Fibroblast of the conjunctiva (primary cell): ENCODE measurements around the gene ASPRV1.

Source experiments
- DNase-seq: peaks from one replicate; pipeline ENCODE4 v3.0.0-alpha.2; 2010; ENCODE audit warnings: low read depth

Gene ASPRV1

DNA sequence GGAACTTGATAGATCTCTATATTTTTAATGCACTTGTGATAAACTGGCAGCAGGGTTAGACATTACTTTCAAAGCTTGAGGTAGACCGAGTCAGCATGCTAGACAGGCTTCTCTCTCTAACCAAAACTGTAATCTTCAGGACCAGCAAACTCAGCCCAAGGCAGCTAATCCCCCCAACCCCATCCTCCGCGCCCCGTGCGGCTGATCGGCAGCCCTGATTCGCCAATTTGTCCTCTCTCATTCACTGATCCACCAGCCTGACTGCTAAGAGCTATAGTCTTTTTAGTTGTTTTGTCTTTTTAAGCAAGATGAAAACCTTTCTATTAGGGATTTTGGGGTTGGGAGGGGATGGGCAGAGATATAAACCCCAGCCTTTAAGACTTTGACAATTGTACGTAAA is 20.7 kb downstream of the ASPRV1 start:
- no peak for DNase-seq

DNA sequence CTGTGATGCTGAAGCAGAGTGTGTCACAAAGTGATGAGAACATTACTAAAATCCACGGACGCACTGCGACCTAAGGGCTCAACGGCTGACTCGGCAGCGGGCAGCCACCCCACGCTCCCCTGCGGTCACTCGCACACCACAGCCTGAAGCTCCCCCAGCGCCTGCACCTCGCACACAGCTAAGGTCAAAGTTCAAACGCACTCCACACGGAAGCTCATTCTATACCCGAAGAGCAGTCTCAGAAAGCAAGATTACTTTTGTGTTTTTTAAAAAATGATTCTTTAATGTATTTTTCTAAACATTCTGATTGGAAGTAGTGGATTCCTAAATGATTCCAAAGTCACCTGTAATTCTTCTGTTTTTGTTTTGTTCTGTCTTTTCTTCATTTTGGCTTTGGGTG is 21.7 kb downstream of the ASPRV1 start:
- DNase-seq, result no peak

- no peak for DNase-seq
Measured at GRCh38 chr2:69937968-69938367, 23.5 kb downstream of the ASPRV1 start.

DNA sequence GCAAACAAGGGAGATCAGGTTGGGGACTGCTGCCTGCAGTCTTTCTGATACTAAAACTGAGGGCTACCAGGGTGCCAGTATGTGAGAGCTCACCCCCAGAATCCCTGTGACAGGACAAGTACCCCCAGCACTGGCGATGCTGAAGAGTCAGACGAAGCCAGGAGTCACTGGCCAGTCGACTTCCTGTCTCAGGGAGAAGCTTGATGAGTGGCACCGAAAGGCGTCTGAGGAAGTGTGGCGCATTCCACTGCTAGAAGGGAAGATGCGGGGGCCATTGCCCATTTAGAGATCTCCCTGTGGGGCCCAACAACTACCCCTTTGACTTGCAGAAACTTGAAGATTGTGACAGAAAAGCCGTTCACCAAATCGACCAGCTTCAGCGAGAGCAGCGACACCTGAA is 24.5 kb downstream of the ASPRV1 start:
- DNase-seq, result no peak

DNA sequence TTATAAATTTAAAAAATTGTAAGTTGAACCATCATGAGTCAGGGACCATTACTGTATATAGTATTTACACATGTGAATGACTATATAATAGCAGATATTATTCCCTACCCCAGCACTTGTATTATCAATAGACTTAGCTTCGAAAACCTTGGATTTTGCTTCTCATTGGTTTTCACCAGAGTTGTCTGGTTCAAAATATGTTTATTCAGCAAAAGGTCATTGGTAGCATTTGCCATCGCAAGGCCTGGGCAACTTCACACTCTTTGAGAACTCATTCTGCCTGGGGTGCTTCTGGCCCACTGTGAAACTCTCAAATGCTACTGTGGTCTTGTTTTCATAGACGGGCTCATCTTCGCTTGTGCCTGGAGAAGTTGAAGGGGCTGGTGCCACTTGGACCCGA is 26.4 kb downstream of the ASPRV1 start:
- no peak for DNase-seq

DNA sequence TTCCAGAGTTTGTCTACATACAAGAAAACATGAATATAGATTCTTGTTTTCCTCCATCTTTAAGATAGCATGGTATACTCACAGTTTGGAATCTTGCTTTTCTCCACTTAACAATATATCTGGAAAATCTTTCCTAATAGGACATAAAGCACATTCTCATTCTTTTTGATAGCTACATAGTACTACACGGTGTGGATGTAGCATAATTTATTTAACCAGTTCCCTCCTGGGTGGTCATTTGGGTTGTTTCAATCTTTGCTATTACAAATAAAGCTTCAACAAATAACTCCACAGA is 26.9 kb downstream of the ASPRV1 start:
- DNase-seq, result no peak

GRCh38 chr2:69933839-69934613 is 27.4 kb downstream of the ASPRV1 start:
- DNase-seq, result peak; percentile 38

DNA sequence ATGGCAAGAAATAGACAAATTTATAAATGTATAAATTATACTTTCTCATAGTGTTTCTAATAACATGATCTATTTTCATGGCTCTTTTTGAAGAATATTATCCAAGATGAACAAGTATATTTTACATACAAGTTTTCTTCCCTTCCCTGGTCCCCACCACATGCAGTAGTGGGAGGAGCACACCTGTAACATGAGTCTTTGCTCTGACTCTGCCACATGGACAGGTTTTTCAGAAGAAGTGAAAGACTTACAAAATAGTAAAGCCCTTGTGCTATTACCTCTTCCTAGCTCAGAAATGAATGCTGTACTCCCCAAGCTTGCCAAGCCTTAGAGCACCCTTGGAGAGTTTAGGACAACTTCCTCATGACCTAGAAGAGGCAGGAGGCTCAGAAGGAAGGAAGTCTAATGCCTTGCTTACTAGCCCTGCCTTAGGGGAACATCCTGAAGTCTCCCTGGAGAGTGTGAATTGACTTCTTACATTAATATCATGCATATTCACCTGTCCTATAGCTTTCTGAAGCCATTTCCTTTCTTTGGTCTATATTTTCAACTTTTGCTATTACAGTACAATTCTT is 28.1 kb downstream of the ASPRV1 start:
- DNase-seq, result no peak

DNA sequence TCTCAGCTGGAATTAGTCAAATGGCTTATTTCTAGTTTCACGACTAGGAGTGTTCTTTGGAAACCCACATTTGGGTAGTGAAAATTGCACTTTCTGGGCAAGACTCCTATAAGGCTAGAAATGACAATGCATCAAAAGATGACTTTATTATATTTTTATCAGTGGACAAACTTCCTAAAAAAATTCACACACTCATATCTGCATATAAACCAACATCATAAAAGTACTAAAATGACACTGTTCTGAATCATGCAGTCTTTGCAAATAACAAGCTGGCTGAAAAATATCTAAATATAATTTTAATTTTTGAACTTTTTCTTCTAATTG is 28.9 kb downstream of the ASPRV1 start:
- no peak for DNase-seq

DNA sequence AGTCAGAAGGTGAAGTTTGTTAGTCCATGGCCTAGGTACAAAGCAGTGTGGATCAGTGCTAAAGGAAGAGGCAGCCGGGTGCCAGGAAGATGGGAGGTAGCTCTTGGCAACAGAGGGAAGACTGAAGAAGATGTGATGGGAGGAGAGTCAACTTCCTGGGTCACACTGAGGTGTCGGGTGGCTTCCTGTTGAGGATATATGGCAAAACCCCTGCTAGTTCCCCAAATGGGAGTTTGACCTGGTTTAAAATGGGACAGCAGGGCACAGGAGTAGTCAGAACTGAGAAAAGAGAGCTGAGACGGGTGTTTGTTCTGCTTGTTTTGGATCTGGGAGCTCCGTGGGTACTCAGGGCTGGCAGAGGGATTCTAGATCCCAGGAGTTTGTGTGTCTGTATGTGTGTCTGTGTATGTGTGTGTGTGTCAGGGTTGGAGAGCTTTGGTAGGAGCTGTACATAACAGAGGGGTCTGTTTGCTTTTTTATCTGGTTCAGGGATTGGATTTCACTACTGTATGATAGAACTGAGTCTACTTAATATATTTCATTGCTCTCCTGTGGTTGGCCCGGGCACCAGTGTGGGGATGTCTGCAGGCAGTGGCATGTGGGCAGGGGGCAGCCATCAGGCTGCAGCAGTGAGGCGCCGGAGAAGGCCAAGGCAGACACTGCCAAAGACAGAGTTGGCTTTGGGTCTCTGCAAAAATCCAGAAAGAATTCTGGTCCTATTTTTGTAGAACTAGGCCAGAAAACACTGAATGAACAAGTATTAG is 29.4 kb downstream of the ASPRV1 start:
- DNase-seq, result no peak

DNA sequence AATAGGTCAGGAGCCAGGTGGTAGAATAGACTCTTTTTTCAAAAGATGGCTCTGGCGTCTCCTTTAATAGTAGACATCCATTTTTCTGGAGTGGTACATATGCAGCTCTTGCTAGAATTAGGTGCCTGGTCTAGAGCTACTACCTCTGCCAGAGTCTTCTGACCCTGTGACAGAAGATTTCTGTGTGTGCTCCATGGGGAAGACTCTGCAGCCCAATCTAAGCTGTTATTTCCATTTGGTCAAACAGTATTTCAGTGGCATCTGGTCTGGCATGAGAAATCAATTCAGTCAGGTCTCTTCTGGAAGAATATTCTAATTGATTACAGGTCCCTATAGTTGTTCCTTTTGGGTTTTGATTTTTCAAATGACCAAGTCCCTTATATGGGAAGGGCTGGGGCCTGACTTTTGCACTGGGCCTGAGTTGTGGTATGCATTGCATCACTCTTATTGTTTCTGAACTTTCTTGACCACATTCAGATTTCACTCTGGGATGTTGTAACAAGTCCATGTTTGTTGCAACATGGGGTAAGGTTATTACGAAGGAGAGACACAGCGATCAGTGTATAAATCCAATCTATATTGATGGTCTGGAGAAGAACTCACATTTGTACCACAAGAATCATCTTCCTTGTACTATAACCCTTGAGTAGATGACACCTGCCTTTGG is 34.4 kb downstream of the ASPRV1 start:
- peak; percentile 45 for DNase-seq

DNA sequence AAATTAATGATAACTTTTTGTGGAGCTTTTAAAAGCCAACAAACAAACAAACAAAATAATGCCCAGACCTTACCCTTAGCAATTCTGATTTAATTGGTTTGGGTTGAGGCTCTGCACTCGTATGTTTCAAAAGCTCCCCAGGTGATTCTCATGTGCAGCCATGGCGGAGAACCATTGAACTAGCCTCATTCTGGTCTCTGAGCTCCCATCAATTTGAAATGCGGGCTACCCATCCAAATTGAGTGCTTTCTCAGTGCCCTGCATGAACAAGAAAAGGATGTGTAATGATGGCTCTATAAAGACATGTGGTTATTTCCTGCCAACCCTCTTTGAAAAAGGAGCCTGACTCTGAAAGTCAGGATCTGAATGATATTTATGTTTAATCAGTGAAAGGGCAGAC is 38.3 kb downstream of the ASPRV1 start:
- DNase-seq, result no peak

GRCh38 chr2:69918401-69918800 is 43.0 kb downstream of the ASPRV1 start:
- DNase-seq, result no peak

- peak; percentile 62 for DNase-seq
Measured at GRCh38 chr2:69917852-69918251, 43.6 kb downstream of the ASPRV1 start.

GRCh38 chr2:69916106-69916505 is 45.3 kb downstream of the ASPRV1 start:
- no peak for DNase-seq

- no peak for DNase-seq
Measured at GRCh38 chr2:69914950-69915945, 46.2 kb downstream of the ASPRV1 start, which contains the start of gene MXD1. Gene MXD1 (plus strand): TSS chr2:69915109. CDS start chr2:69915331, 222 bp downstream.

- DNase-seq, result peak; percentile 100
Measured at GRCh38 chr2:69914164-69914949, 47.1 kb downstream of the ASPRV1 start.

DNA sequence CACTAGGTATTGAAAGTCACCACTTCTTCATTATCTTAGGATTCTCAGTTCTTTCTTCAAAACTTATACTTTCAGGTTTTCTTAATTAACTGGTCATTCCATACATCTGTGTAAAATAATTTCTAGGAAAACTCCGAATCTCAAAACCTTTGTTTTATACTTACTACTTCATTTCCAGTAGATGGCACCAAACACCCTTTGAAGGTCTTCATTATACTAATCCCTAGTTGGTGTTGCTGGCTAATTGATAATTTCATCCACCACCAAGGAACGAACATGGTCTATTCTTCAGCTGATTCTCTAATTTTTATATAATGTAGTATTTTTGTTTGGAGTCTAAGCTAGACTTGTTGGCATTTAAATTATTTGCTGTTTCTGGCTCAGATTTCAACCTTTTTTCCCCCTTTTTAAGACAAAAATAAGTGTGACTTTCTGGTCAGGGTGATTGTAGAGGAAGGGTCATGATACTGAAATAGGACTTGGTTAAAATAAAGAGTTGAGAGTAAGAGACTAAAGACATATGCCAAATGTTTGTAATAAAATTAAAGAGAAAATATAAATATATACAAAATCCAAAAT is 49.4 kb downstream of the ASPRV1 start:
- DNase-seq, result peak; percentile 27
